Choroid plexus epithelial cell (primary cell): ENCODE measurements around the gene ZNF408.

Experiments used
- DNase-seq: peaks from one replicate; pipeline ENCODE4 v3.0.0-alpha.2; 2010; ENCODE audit warnings: low read depth
- H3K4me3 ChIP-seq: 2 replicates; pipeline ENCODE4 v1.5.1; 2011; ENCODE audit warnings: low read depth, mild to moderate bottlenecking, control low read depth, low read length, moderate library complexity
- CTCF ChIP-seq: conservative IDR thresholded peaks from 2 replicates; pipeline ENCODE4 v1.5.1; 2011; ENCODE audit warnings: low read depth, mild to moderate bottlenecking, control low read depth, inconsistent platforms, low read length, moderate library complexity

ZNF408 gene

GRCh38 chr11:46747150-46747549 is 46.3 kb downstream of the ZNF408 start:
- DNase-seq = no peak
- no peak for TF ChIP-seq CTCF
- H3K4me3 ChIP-seq = no peak overlapping the region
